ENCODE measurements around the gene DLGAP5. TPM values are rescaled to one million over a fixed set of nuclear protein-coding genes. Genes with fewer than 3 reads are reported as not detected.

The DLGAP5 gene
- total RNA-seq, 1 experiment from 2014 or later, result 72.8 TPM

DNA sequence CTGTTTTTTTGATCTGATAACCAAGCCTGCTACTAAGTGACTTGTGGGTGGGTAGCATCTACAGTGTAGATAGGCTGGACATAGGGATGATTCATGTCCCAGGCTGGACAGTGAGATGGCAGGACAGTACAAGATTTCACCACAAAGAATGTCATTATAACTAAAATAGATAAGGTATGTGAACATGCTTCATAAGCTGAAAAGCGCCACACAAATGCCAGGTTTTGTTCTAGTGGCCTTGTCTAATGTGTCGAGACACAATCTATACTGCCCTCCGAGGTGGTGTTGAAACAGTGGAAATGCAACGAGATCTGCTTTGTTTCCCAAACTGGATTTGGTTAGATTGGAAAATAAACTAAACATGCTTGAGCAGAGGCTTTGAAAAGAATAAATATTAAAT is 58.0 kb downstream of the DLGAP5 start:
- intact Hi-C loops (cut with micrococcal nuclease), result no loop called here
- Histone ChIP-seq H2AFZ (ENCODE audit: low read depth, low read length, poor library complexity, severe bottlenecking) (no peak overlapping the region), H3K27me3 (ENCODE audit: insufficient read depth, low read length) (no peaks in the 10 kb centered on the region), H3K79me2 (ENCODE audit: insufficient read depth, low read length) (peaks cover 76% of the 10 kb centered on the region), H4K20me1 (ENCODE audit: insufficient read depth) (no peaks in the 10 kb centered on the region), H3K36me3 (ENCODE audit: control insufficient read depth in 1 of 2, insufficient read depth in 2 of 2, low read length in 2 of 2) (0 out of 4 replicates have a peak, but pooled peaks cover 0 to 5% of the 10 kb centered on the region in 2 experiments), H3K4me3 (replicated peaks in 1 of 2; ENCODE audit: low read depth in 1 of 2, low read length in 2 of 2) (no peak overlapping the region), H3K9me3 (ENCODE audit: control insufficient read depth in 1 of 2, insufficient read depth in 1 of 2, low read depth in 1 of 2, low read length in 2 of 2) (no peaks in the 10 kb centered on the region), H3K4me2 (ENCODE audit: low read length) (no peak overlapping the region), H3K9ac (ENCODE audit: low read length) (no peak overlapping the region), H3K9me2 (ENCODE audit: insufficient read depth) (no peaks in the 10 kb centered on the region), H3K4me1 (ENCODE audit: control insufficient read depth in 1 of 2, insufficient read depth in 2 of 2, low read length in 2 of 2) (peaks cover 16 to 34% of the 10 kb centered on the region in 2 experiments; a peak in 3 of 4 replicates), H3K27ac (ENCODE audit: low read depth, low read length) (no peak overlapping the region)
- CTCF ChIA-PET, result no interaction called here
- peak; percentile 28 for DNase-seq (ENCODE audit: low read depth, low spot score)
- RAD21 ChIA-PET (ENCODE audit: low non-redundant PET in 1 of 2, low total read pairs in 2 of 2, uncharacterized antibody in 2 of 2, unreplicated experiment in 2 of 2), result no interaction called here
- TF ChIP-seq RAD21 (IDR thresholded peaks at IDR 0.05; ENCODE audit: low read depth) (peak; percentile 57), ELF1 (IDR thresholded peaks at IDR 0.05; ENCODE audit: borderline replicate concordance, low read depth) (no peak), ZFX (IDR thresholded peaks at IDR 0.05) (no peak), TCF7L2 (IDR thresholded peaks at IDR 0.05; ENCODE audit: borderline replicate concordance, extremely low read depth, insufficient read depth, insufficient read length) (no peak), CEBPB (IDR thresholded peaks at IDR 0.05; ENCODE audit: low read depth) (no peak), SRF (IDR thresholded peaks at IDR 0.05; ENCODE audit: low read depth) (no peak), EZH2phosphoT487 (IDR thresholded peaks at IDR 0.05; ENCODE audit: borderline replicate concordance) (no peak), YY1 (IDR thresholded peaks at IDR 0.05; ENCODE audit: extremely low read depth, insufficient replicate concordance, low read depth, low read length) (no peak), SP1 (IDR thresholded peaks at IDR 0.05; ENCODE audit: low read depth) (no peak), CBX3 (IDR thresholded peaks at IDR 0.05; ENCODE audit: low read depth) (no peak), SIN3A (IDR thresholded peaks at IDR 0.05; ENCODE audit: low read depth) (no peak), EZH2 (IDR thresholded peaks at IDR 0.05) (no peak), ZNF274 (IDR thresholded peaks at IDR 0.05; ENCODE audit: low read depth, low read length) (no peak)
- TF ChIP-seq, protein P1, sequence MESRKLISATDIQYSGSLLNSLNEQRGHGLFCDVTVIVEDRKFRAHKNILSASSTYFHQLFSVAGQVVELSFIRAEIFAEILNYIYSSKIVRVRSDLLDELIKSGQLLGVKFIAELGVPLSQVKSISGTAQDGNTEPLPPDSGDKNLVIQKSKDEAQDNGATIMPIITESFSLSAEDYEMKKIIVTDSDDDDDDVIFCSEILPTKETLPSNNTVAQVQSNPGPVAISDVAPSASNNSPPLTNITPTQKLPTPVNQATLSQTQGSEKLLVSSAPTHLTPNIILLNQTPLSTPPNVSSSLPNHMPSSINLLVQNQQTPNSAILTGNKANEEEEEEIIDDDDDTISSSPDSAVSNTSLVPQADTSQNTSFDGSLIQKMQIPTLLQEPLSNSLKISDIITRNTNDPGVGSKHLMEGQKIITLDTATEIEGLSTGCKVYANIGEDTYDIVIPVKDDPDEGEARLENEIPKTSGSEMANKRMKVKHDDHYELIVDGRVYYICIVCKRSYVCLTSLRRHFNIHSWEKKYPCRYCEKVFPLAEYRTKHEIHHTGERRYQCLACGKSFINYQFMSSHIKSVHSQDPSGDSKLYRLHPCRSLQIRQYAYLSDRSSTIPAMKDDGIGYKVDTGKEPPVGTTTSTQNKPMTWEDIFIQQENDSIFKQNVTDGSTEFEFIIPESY (IDR thresholded peaks at IDR 0.05; ENCODE audit: extremely low read depth, insufficient replicate concordance, low read length), result no peak
- TF ChIP-seq, protein P2, sequence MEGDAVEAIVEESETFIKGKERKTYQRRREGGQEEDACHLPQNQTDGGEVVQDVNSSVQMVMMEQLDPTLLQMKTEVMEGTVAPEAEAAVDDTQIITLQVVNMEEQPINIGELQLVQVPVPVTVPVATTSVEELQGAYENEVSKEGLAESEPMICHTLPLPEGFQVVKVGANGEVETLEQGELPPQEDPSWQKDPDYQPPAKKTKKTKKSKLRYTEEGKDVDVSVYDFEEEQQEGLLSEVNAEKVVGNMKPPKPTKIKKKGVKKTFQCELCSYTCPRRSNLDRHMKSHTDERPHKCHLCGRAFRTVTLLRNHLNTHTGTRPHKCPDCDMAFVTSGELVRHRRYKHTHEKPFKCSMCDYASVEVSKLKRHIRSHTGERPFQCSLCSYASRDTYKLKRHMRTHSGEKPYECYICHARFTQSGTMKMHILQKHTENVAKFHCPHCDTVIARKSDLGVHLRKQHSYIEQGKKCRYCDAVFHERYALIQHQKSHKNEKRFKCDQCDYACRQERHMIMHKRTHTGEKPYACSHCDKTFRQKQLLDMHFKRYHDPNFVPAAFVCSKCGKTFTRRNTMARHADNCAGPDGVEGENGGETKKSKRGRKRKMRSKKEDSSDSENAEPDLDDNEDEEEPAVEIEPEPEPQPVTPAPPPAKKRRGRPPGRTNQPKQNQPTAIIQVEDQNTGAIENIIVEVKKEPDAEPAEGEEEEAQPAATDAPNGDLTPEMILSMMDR (IDR thresholded peaks at IDR 0.05 in 2 of 3, conservative IDR thresholded peaks at IDR 0.05 in 1 of 3; ENCODE audit: borderline replicate concordance in 1 of 3, insufficient read depth in 1 of 3, low read depth in 2 of 3, low read length in 2 of 3), result peak; percentile 25 to 51 (median 30); a peak in 3 of 6 replicates
- BruUV-seq (replicated peaks), result no TSS peak
- no peak for ATAC-seq
- POLR2A ChIA-PET, result interaction anchor here (1.4 kb wide), 1 partner anchor 30 kb away, joined by 5 read pairs; no protein-coding TSS in a partner anchor
